Measurements from ENCODE around the gene VGLL4. TPM values are rescaled to one million over a fixed set of nuclear protein-coding genes. Genes with fewer than 3 reads are reported as not detected.

The VGLL4 gene
- polyA plus RNA-seq, 1 donor (not counting 4 experiments of a cell fraction or from before 2014, with no cell fraction given): 32.6 TPM

DNA sequence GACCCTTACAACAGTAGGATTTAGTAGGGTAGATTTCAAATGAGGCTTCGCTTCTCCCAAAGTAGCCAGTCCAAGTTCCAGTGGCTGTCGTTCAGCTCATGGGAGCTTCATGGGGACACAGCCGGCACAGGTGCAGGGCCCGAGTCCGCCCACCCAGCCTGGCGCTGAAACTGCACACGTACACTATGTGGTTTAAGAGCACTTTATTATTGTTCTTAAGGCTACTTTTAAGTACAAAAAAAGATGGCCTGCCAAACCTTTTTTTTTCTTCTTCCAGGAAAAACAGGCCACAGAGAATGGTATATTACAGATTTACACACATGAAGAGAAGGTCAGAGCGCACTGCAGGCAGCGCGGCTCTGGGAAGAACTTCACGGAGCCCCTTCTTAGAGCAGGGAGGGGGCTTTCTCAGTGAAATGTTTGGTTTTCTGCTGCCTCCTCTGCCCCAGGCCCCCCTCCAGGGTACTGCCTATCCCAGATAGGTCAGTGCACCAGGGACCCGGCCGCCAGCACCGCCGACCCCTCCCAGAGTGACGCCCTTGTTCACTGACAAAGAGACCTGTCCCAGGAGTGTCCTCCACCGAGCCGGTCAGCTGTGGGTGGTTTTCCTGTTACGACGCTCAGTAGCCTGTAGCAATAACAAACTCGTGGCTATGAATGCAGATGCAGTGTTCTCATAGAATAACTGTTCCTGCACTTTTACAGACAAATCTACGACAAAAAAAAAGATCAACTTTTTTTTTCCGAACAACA lies 87.7 kb downstream of the VGLL4 start:
- no peak for TF ChIP-seq EZH2 (IDR thresholded peaks at IDR 0.05; ENCODE audit: low read length)
- TF ChIP-seq, protein P1, sequence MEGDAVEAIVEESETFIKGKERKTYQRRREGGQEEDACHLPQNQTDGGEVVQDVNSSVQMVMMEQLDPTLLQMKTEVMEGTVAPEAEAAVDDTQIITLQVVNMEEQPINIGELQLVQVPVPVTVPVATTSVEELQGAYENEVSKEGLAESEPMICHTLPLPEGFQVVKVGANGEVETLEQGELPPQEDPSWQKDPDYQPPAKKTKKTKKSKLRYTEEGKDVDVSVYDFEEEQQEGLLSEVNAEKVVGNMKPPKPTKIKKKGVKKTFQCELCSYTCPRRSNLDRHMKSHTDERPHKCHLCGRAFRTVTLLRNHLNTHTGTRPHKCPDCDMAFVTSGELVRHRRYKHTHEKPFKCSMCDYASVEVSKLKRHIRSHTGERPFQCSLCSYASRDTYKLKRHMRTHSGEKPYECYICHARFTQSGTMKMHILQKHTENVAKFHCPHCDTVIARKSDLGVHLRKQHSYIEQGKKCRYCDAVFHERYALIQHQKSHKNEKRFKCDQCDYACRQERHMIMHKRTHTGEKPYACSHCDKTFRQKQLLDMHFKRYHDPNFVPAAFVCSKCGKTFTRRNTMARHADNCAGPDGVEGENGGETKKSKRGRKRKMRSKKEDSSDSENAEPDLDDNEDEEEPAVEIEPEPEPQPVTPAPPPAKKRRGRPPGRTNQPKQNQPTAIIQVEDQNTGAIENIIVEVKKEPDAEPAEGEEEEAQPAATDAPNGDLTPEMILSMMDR (optimal IDR thresholded peaks at IDR 0.05 in 1 of 3, IDR thresholded peaks at IDR 0.05 in 1 of 3, conservative IDR thresholded peaks at IDR 0.05 in 1 of 3; ENCODE audit: extremely low read depth in 1 of 3, insufficient read depth in 2 of 3, low read length in 3 of 3): no peak
- dilution Hi-C loops (cut with MboI; ENCODE audit: extremely low pct_ligation_motif_present, low sequenced_read_pairs): no loop called here
- no peak for DNase-seq (ENCODE audit: low read depth, low spot score)
- Histone ChIP-seq H3K27ac (ENCODE audit: control insufficient read depth, insufficient read depth, low read length) (no peak overlapping the region), H2AFZ (ENCODE audit: control insufficient read depth, low read length) (no peak overlapping the region), H3K36me3 (ENCODE audit: control insufficient read depth in 2 of 2, extremely low read depth in 1 of 2, insufficient read depth in 2 of 2, low read length in 2 of 2) (peaks cover 11 to 20% of the 10 kb centered on the region in 2 experiments), H3K27me3 (ENCODE audit: control insufficient read depth, extremely low read depth, insufficient read depth, low read length) (no peaks in the 10 kb centered on the region), H3K4me3 (ENCODE audit: control insufficient read depth in 2 of 3, extremely low read depth in 1 of 3, insufficient read depth in 2 of 3, low read depth in 1 of 3, low read length in 3 of 3) (no peak overlapping the region), H3K9me3 (ENCODE audit: control insufficient read depth, low read depth, low read length) (no peaks in the 10 kb centered on the region), H3K9me1 (ENCODE audit: control insufficient read depth, extremely low read depth, insufficient read depth, low read length) (no peaks in the 10 kb centered on the region), H4K20me1 (ENCODE audit: control insufficient read depth, extremely low read depth, insufficient read depth, low read length) (peaks cover 8% of the 10 kb centered on the region), H3K79me2 (ENCODE audit: control insufficient read depth, insufficient read depth, low read length) (peaks cover 5% of the 10 kb centered on the region), H3K4me2 (ENCODE audit: control insufficient read depth, extremely low read depth, insufficient read depth, low read depth, low read length) (no peak overlapping the region), H3K4me1 (ENCODE audit: control insufficient read depth, extremely low read depth, insufficient read depth, low read length) (peaks cover 15% of the 10 kb centered on the region), H3K9ac (ENCODE audit: control insufficient read depth, extremely low read depth, insufficient read depth, low read length) (no peak overlapping the region)
- no peak for FAIRE-seq

DNA sequence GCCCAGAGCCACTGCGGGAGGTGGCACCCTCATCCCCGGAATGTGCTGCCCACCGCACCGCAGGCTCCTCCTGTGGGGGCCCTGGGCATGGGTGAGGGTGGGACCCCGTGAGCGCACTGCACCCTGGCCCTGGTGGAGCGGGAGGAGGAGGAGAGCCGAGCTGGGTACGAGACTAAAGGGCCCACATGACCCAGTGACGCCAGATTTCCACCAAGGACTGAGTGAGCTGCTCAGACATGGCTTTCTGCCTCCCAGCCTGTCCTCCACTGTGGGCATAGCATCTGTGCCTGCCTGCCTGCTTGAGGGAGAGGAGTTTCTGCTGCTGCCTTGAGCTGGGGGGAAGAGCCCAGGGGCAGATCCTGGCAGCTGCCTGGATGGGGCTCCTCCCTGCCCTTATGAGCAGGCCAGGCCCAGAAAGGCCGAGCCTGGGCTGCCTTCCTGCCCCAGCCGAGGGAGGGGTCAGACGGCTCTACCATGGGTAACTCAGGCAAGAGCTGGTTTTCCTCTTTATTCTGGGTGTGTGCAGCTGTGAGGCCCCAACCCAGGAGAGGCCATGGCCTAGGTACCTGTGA lies 88.4 kb downstream of the VGLL4 start:
- Histone ChIP-seq H3K9ac (ENCODE audit: control insufficient read depth, extremely low read depth, insufficient read depth, low read length) (no peak overlapping the region), H3K27ac (ENCODE audit: control insufficient read depth, insufficient read depth, low read length) (no peak overlapping the region), H3K4me2 (ENCODE audit: control insufficient read depth, extremely low read depth, insufficient read depth, low read depth, low read length) (no peak overlapping the region), H2AFZ (ENCODE audit: control insufficient read depth, low read length) (no peak overlapping the region), H3K4me1 (ENCODE audit: control insufficient read depth, extremely low read depth, insufficient read depth, low read length) (peaks cover 14% of the 10 kb centered on the region), H4K20me1 (ENCODE audit: control insufficient read depth, extremely low read depth, insufficient read depth, low read length) (peaks cover 6% of the 10 kb centered on the region), H3K4me3 (ENCODE audit: control insufficient read depth in 2 of 3, extremely low read depth in 1 of 3, insufficient read depth in 2 of 3, low read depth in 1 of 3, low read length in 3 of 3) (no peak overlapping the region), H3K9me1 (ENCODE audit: control insufficient read depth, extremely low read depth, insufficient read depth, low read length) (no peaks in the 10 kb centered on the region), H3K36me3 (ENCODE audit: control insufficient read depth in 2 of 2, extremely low read depth in 1 of 2, insufficient read depth in 2 of 2, low read length in 2 of 2) (peaks cover 11 to 19% of the 10 kb centered on the region in 2 experiments), H3K79me2 (ENCODE audit: control insufficient read depth, insufficient read depth, low read length) (peaks cover 5% of the 10 kb centered on the region), H3K9me3 (ENCODE audit: control insufficient read depth, low read depth, low read length) (no peaks in the 10 kb centered on the region), H3K27me3 (ENCODE audit: control insufficient read depth, extremely low read depth, insufficient read depth, low read length) (no peaks in the 10 kb centered on the region)
- FAIRE-seq: no peak
- dilution Hi-C loops (cut with MboI; ENCODE audit: extremely low pct_ligation_motif_present, low sequenced_read_pairs): no loop called here
- TF ChIP-seq, protein P1 (optimal IDR thresholded peaks at IDR 0.05 in 1 of 3, IDR thresholded peaks at IDR 0.05 in 1 of 3, conservative IDR thresholded peaks at IDR 0.05 in 1 of 3; ENCODE audit: extremely low read depth in 1 of 3, insufficient read depth in 2 of 3, low read length in 3 of 3): no peak
- no peak for TF ChIP-seq EZH2 (IDR thresholded peaks at IDR 0.05; ENCODE audit: low read length)
- DNase-seq (ENCODE audit: low read depth, low spot score): no peak

Data from keratinocyte (primary cell).